HG02588 (cell line): Measurements from ENCODE around the gene SREBF1.

Source experiments
- ATAC-seq: cut with Tn5 transposase; IDR thresholded peaks from one replicate; pipeline ENCODE4 v1.9.1; 2021; ENCODE audit warnings: mild to moderate bottlenecking, moderate library complexity; ENCODE audit not compliant: unreplicated experiment

SREBF1 gene

GRCh38 chr17:17859909-17860765 is 23.4 kb upstream of the SREBF1 start:
- ATAC-seq = peak; percentile 57

GRCh38 chr17:17857496-17857895 is 20.7 kb upstream of the SREBF1 start:
- ATAC-seq = no peak

- no peak for ATAC-seq
Observed at GRCh38 chr17:17856386-17856785, 19.6 kb upstream of the SREBF1 start.

DNA sequence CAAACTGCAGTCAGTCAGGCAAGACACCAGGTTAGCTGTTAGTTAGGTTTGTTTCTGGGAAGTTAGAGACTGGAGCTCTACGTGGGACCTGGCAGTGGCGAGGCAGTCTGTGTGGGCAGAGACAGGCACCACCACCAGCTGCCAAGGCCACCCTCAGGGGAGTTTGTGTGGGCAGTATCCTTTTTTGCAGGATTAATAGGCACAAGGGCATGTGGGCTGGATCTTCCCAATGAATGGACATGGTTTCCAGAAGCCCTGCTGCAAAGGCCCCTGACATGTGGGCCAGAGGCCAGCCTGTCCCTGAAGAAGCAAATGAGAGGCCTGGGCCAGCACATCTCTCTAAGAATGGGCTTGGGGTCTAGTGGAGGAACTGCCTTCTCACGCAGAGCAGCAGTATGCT is 19.2 kb upstream of the SREBF1 start:
- ATAC-seq = no peak

- no peak for ATAC-seq
Observed at GRCh38 chr17:17853811-17854447, 17.1 kb upstream of the SREBF1 start.

- no peak for ATAC-seq
Observed at GRCh38 chr17:17852930-17853329, 16.1 kb upstream of the SREBF1 start.

DNA sequence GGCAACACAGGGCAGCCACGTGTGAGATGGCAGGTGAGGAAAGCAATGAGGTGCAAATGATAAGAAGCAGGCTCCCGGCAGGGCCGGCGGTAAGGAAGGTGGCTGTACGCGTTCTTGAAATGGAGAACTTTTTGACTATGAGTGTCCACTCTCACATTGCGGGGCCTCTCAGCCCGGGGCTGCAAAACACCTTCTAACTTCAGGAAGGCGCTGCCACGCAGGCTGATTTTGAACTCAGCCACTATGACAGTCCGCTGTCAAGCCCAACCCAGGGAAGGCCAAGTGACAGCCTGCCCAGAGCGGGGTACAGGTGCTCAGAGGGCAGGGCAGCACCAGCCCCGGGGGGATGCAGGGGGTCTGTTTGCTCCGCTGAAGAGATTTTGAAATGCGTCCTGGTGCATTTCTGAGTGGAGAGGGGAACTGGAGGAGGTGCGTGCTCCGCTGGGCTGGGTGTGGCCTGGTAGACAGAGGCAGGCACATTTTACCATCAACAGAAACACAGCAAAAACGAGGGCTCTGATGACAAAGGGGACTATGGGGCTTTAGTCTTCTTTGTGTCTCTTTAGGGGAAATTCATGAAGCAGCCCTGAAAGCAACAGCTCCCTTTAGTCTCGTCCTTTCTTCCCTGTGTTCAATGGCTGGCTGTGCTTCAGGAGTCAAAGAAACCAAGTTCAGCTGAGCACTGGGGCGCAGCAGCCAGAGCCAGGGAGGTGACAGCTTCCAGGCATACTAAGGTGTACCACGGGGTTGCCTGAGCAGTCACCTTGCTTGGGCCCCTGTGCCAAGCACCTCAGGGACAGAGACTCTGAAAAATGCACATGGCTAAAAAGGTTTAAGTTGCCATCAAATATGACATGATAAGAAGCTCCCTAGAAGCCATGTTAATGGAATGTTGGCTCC is 14.6 kb upstream of the SREBF1 start:
- no peak for ATAC-seq

- ATAC-seq = no peak
Observed at GRCh38 chr17:17849845-17850373, 13.1 kb upstream of the SREBF1 start.

DNA sequence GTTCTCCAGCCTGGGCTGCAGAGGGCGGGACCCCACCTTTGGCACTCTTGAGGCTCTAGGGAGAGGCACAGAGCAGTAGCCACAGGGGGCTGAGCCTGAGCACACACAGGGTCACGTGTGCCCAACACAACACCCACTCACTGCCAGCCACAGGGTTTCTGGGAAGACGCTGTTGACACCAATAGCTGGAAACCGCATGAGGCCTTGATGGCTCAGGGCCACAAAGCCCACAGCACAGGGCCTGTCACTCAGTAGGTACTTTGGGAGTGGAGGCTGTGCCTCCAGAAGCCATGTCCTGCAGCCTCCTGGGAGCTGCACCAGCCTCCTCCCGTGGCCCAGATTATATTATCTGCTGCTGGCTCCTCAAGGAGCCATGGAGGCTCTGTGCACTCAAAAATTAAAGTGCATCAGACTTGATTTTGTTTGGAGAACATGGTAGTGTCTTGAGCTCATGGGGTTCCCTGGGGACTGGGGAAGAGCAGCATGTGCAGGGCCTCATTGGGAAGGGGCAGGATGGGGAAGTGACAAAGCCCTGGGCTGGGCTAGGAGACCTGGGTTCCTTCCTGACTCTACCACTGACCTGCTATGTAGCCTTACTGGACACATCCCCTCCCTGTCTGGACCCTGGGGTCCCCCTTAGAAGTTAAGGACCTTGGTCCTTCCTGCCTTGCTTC is 12.5 kb upstream of the SREBF1 start:
- peak; percentile 63 for ATAC-seq

GRCh38 chr17:17848311-17849082 is 11.7 kb upstream of the SREBF1 start:
- ATAC-seq = no peak

GRCh38 chr17:17847726-17848125 is 10.9 kb upstream of the SREBF1 start:
- ATAC-seq = no peak

- ATAC-seq = no peak
Observed at GRCh38 chr17:17847118-17847689, 10.4 kb upstream of the SREBF1 start.

DNA sequence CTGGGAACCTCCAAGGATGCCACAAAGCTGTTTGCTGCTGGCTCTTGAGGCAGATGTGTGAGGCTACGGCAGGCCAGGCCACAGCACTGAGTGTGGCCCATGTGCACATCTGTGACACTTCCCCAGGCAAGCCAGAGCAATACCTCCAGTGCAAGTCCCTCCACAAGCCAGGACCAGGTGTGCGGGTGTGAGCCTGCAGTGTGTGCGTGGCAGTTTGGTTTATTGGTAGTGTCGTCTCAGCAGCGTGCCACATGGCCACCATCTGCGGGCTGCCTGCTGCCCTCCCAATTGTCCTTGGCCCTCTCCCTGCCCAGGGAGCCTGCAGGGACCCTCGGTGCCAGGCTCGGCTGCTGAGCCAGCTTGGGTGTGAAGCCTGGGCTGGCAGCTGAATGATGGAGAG is 9.9 kb upstream of the SREBF1 start:
- no peak for ATAC-seq

DNA sequence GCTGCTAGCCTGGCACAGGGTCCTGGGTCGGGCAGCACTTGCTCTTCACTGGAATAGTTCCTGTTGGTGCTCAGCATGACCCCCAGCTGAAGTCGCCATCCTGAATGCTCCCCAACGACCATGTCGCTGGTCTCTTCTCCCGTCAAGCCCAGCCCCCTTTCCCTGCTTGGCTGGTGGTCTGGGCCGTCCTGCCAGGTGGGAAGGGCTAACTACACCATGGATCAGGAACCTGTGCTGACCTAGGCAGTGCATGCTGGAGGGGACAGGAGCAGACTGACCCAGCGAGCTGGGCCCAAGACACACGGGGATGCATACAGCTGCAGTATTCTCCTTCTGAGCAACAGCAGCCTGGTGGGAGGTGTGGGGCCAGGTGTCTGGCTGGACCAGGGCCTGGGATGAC is 9.2 kb upstream of the SREBF1 start:
- no peak for ATAC-seq

DNA sequence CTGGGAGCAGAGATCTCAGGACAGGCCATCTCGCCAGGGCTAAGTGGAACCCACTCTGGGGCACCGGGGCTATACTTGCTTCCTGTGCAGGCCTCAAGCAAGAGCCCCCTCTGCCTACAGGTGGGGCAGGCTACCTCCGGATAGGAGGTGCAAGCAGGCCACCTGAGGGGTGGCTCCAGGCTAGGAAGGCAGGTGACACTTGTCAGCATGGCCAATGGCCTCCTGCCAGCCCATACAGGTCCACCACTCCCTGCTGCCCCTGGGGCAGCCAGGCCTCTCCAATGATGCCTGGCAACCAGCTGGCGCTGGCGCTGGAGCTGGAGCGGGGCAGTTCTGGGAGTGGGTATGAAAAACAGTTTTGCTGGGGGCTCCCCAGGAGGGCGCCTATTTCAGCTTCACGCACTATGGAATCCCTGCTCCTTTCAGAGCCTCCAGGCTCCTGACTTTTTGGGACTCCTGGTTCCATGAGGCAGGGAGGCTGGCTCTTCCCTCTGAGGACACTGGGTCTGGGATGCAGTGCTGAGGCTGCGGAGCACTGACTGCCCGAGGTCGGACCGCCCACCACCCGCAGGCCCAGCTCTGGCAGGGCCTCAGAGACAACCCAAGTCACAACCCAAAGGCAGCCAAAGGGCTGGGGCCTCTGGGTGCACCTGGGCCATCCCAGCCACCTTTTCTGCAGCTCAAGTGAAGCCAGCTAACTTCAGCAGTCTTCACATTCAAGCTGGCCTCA is 8.4 kb upstream of the SREBF1 start:
- ATAC-seq = no peak

GRCh38 chr17:17844500-17844899 is 7.7 kb upstream of the SREBF1 start:
- ATAC-seq = no peak

DNA sequence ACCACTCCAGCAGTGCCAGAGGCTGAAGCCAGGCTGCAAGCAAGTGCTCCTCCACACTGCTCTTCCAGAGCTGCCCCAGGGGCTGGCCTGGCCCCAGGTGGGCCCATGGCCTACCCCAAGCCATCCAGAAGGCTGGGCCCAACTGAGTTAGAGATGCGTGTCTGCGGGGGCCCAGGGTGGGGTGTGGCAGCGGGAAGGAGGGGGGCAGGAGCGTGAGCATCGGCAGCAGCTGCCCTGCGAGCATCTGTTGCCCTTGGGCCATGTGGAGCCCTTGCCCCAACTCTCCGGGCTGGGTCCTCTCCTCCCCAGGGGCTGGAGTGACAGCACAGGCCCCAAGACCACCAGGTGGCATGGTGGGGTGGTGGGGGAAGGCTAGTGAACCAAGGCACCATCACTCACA is 7.3 kb upstream of the SREBF1 start:
- no peak for ATAC-seq

GRCh38 chr17:17843096-17843495 is 6.3 kb upstream of the SREBF1 start:
- ATAC-seq = no peak
